HCT116 (cell line): ENCODE data around the gene SLC47A2.

Experiments
- RAD21 ChIP-seq: IDR thresholded peaks from 2 replicates; pipeline ENCODE4 v1.6.1; 2012; ENCODE audit warnings: low read depth, mild to moderate bottlenecking
- TF ChIP-seq, protein P1 (sequence below), 3 experiments: fragments of 200-600 bp in 1 of 3; sonication (generic) in 1 of 3; IDR thresholded peaks in 2 of 3; conservative IDR thresholded peaks in 1 of 3; 2 replicates each; pipeline ENCODE4 v1.5.1; 2012 to 2017; ENCODE audit warnings: low read depth in 2 of 3, low read length in 2 of 3, antibody characterized with exemption in 1 of 3, borderline replicate concordance in 1 of 3, control low read depth in 1 of 3, mild to moderate bottlenecking in 1 of 3, mixed read lengths in 1 of 3, mixed run types in 1 of 3, moderate library complexity in 1 of 3; ENCODE audit not compliant: insufficient read depth in 1 of 3

DNA sequence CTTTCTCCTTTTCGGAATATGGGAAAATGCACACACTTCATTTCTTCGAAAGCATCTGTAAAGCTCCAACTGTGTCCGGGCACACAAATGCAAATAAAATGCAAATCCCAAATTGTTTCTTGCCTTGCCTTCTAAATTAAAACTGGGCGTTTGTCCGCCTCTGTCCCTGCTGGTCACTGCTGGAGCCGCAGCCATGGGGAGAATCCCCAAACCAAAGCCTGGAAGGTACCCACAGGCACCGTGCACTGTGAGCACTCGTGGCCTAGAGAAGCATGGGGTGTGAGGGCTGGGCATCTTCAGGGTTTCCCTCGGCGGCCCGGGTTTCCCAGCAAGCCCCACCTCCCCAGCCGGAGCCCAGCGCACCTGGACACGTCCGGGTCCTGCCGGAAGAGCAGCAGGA, 2.9 kb downstream of the SLC47A2 start:
- TF ChIP-seq, protein P1, sequence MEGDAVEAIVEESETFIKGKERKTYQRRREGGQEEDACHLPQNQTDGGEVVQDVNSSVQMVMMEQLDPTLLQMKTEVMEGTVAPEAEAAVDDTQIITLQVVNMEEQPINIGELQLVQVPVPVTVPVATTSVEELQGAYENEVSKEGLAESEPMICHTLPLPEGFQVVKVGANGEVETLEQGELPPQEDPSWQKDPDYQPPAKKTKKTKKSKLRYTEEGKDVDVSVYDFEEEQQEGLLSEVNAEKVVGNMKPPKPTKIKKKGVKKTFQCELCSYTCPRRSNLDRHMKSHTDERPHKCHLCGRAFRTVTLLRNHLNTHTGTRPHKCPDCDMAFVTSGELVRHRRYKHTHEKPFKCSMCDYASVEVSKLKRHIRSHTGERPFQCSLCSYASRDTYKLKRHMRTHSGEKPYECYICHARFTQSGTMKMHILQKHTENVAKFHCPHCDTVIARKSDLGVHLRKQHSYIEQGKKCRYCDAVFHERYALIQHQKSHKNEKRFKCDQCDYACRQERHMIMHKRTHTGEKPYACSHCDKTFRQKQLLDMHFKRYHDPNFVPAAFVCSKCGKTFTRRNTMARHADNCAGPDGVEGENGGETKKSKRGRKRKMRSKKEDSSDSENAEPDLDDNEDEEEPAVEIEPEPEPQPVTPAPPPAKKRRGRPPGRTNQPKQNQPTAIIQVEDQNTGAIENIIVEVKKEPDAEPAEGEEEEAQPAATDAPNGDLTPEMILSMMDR (IDR thresholded peaks at IDR 0.05 in 2 of 3, conservative IDR thresholded peaks at IDR 0.05 in 1 of 3; ENCODE audit: borderline replicate concordance in 1 of 3, insufficient read depth in 1 of 3, low read depth in 2 of 3, low read length in 2 of 3): peak in 2 of 3 experiments; percentile 38 to 40; a peak in 3 of 6 replicates
- no peak for TF ChIP-seq RAD21
